HG03108 (cell line): ENCODE results near the gene ADAMTS8.

Source experiments
- ATAC-seq: cut with Tn5 transposase; IDR thresholded peaks from one replicate; pipeline ENCODE4 v1.9.1; 2021; ENCODE audit warnings: moderate library complexity; ENCODE audit not compliant: unreplicated experiment

Gene ADAMTS8

GRCh38 chr11:130428316-130429119, at the start of gene ADAMTS8:
ADAMTS8 (minus strand) TSS chr11:130428609; CDS start chr11:130428286, 323 bp downstream.
- no peak for ATAC-seq

GRCh38 chr11:130477586-130478203, 49.3 kb upstream of the ADAMTS8 start:
- ATAC-seq = no peak

GRCh38 chr11:130476922-130477491, 48.6 kb upstream of the ADAMTS8 start:
- ATAC-seq = no peak

- ATAC-seq = no peak
Observed at GRCh38 chr11:130476200-130476921, 48.0 kb upstream of the ADAMTS8 start.

- ATAC-seq = no peak
Observed at GRCh38 chr11:130475426-130476053, 47.1 kb upstream of the ADAMTS8 start.

- ATAC-seq = no peak
Observed at GRCh38 chr11:130474637-130475400, 46.4 kb upstream of the ADAMTS8 start.

GRCh38 chr11:130473795-130474377, 45.5 kb upstream of the ADAMTS8 start:
- ATAC-seq = no peak

- no peak for ATAC-seq
Observed at GRCh38 chr11:130473056-130473794, 44.8 kb upstream of the ADAMTS8 start.

- ATAC-seq = no peak
Observed at GRCh38 chr11:130472434-130472961, 44.1 kb upstream of the ADAMTS8 start.

GRCh38 chr11:130471731-130472433, 43.5 kb upstream of the ADAMTS8 start:
- no peak for ATAC-seq

GRCh38 chr11:130470832-130471706, 42.7 kb upstream of the ADAMTS8 start:
- no peak for ATAC-seq

- no peak for ATAC-seq
Observed at GRCh38 chr11:130469181-130469580, 40.8 kb upstream of the ADAMTS8 start.

- ATAC-seq = no peak
Observed at GRCh38 chr11:130467116-130467900, 38.9 kb upstream of the ADAMTS8 start.

- no peak for ATAC-seq
Observed at GRCh38 chr11:130465263-130465662, 36.9 kb upstream of the ADAMTS8 start.

GRCh38 chr11:130464291-130464812, 35.9 kb upstream of the ADAMTS8 start:
- ATAC-seq = no peak

- ATAC-seq = no peak
Observed at GRCh38 chr11:130462931-130463330, 34.5 kb upstream of the ADAMTS8 start.
